Thymus (tissue), 14 donors: ENCODE data around the gene PCSK6. TPM values are rescaled to one million over a fixed set of nuclear protein-coding genes. Genes with fewer than 3 reads are reported as not detected.

Source experiments
- DNase-seq, 9 donors: peaks; one replicate each; pipeline ENCODE4 v3.0.0-alpha.2; 2013; ENCODE audit warnings: low spot score in 9 of 9, low read depth in 6 of 9, missing footprints in 1 of 9
- H3K27ac ChIP-seq, 2 donors: one replicate each; pipeline ENCODE4 v1.5.1; 2013; ENCODE audit warnings: control low read depth in 1 of 2, low read depth in 1 of 2, low read length in 1 of 2, mild to moderate bottlenecking in 1 of 2, moderate library complexity in 1 of 2
- H3K27me3 ChIP-seq, 2 donors: one replicate each; pipeline ENCODE4 v1.5.1; 2013; ENCODE audit warnings: low read length in 1 of 2; ENCODE audit not compliant: control insufficient read depth in 2 of 2, insufficient read depth in 1 of 2
- H3K36me3 ChIP-seq, 2 donors: one replicate each; pipeline ENCODE4 v1.5.1; 2013; ENCODE audit warnings: low read length in 1 of 2, mild to moderate bottlenecking in 1 of 2, moderate library complexity in 1 of 2; ENCODE audit not compliant: control insufficient read depth in 2 of 2, insufficient read depth in 2 of 2
- H3K4me1 ChIP-seq, 2 donors: one replicate each; pipeline ENCODE4 v1.5.1; 2013; ENCODE audit warnings: low read length in 2 of 2; ENCODE audit not compliant: control insufficient read depth in 2 of 2, insufficient read depth in 2 of 2
- H3K4me3 ChIP-seq, 2 donors: one replicate each; pipeline ENCODE4 v1.5.1; 2013; ENCODE audit warnings: low read length in 2 of 2, control low read depth in 1 of 2, mild to moderate bottlenecking in 1 of 2
- H3K9me3 ChIP-seq, 2 donors: one replicate each; pipeline ENCODE4 v1.5.1; 2013; ENCODE audit warnings: low read length in 1 of 2, mild to moderate bottlenecking in 1 of 2; ENCODE audit not compliant: control insufficient read depth in 2 of 2, insufficient read depth in 1 of 2
- WGBS: extraction: QIAGEN DNeasy Blood & Tissue Kit; methylation state at CpG from one replicate; pipeline ENCODE4 v1.1.7; 2013; 5-methylcytosine and 5-hydroxymethylcytosine counted together
- long read RNA-seq, 10 donors: transcript quantifications; one replicate each; lab custom pipeline, GENCODE V29; 2026
- polyA plus RNA-seq: library from polyadenylated mRNA; stranded (reverse); fragments of 200-250 nt; gene quantifications from one replicate; pipeline ENCODE4 v1.2.3, GENCODE V29; 2013
- total RNA-seq: library from RNA; stranded (reverse); fragments of 120-200 nt; gene quantifications from one replicate; pipeline ENCODE4 v1.2.4, GENCODE V29; 2013
- donor health status: healthy.

Gene PCSK6
- total RNA-seq (10.5 TPM), polyA plus RNA-seq (10.1 TPM)
- long read RNA-seq, donor 1 = 0 reads
- long read RNA-seq, donor 2 = 0 reads
- long read RNA-seq, donor 3, full-length matches to known transcripts = 1 of 1 reads
- long read RNA-seq, donor 3, partial matches to known transcripts = 0 of 1 reads
- long read RNA-seq, donor 3, other reads (novel, unspliced or antisense) = 0 of 1 reads
- long read RNA-seq, donor 4, full-length matches to known transcripts = 3 of 3 reads
- long read RNA-seq, donor 4, partial matches to known transcripts = 0 of 3 reads
- long read RNA-seq, donor 4, other reads (novel, unspliced or antisense) = 0 of 3 reads
- long read RNA-seq, donor 5, full-length matches to known transcripts = 1 of 1 reads
- long read RNA-seq, donor 5, partial matches to known transcripts = 0 of 1 reads
- long read RNA-seq, donor 5, other reads (novel, unspliced or antisense) = 0 of 1 reads
- long read RNA-seq, donor 6, full-length matches to known transcripts = 3 of 3 reads
- long read RNA-seq, donor 6, partial matches to known transcripts = 0 of 3 reads
- long read RNA-seq, donor 6, other reads (novel, unspliced or antisense) = 0 of 3 reads
- long read RNA-seq, donor 7 = 0 reads
- long read RNA-seq, donor 8, full-length matches to known transcripts = 2 of 2 reads
- long read RNA-seq, donor 8, partial matches to known transcripts = 0 of 2 reads
- long read RNA-seq, donor 8, other reads (novel, unspliced or antisense) = 0 of 2 reads
- long read RNA-seq, donor 9 = 0 reads
- long read RNA-seq, donor 10 = 0 reads

GRCh38 chr15:101489599-101490407 lies at the start of gene PCSK6:
Gene PCSK6, minus strand, starts transcription at chr15:101489707. Its CDS starts 37 bp downstream, at chr15:101489670.
- H3K9me3 ChIP-seq = peaks cover 5 to 7% of the 10 kb centered on the region in 2 donors
- H3K4me1 ChIP-seq = no peaks in the 10 kb centered on the region
- H3K36me3 ChIP-seq = no peaks in the 10 kb centered on the region
- WGBS = 30% methylated on average over 102 of the region's 111 CpGs
- H3K27me3 ChIP-seq = peaks cover 35 to 58% of the 10 kb centered on the region in 2 donors
- no peak within 1 kb of the TSS for H3K27ac ChIP-seq
- H3K4me3 ChIP-seq = peak within 1 kb of the TSS in 1 of 2 donors; percentile 36
- no peak for DNase-seq

GRCh38 chr15:101538996-101539395 lies 49.5 kb upstream of the PCSK6 start:
- no peaks in the 10 kb centered on the region for H3K36me3 ChIP-seq
- H3K27me3 ChIP-seq = no peaks in the 10 kb centered on the region
- H3K27ac ChIP-seq = no peak overlapping the region
- no peaks in the 10 kb centered on the region for H3K4me1 ChIP-seq
- WGBS = 90% methylated on average over 5 of the region's 5 CpGs
- DNase-seq = no peak
- H3K9me3 ChIP-seq = no peaks in the 10 kb centered on the region
- H3K4me3 ChIP-seq = no peak overlapping the region

GRCh38 chr15:101538177-101538576 lies 48.7 kb upstream of the PCSK6 start:
- no peaks in the 10 kb centered on the region for H3K36me3 ChIP-seq
- H3K4me3 ChIP-seq = no peak overlapping the region
- H3K4me1 ChIP-seq = no peaks in the 10 kb centered on the region
- no peak overlapping the region for H3K27ac ChIP-seq
- no peak for DNase-seq
- no peaks in the 10 kb centered on the region for H3K9me3 ChIP-seq
- H3K27me3 ChIP-seq = no peaks in the 10 kb centered on the region
- WGBS = 98% methylated on average over 3 of the region's 3 CpGs

DNA sequence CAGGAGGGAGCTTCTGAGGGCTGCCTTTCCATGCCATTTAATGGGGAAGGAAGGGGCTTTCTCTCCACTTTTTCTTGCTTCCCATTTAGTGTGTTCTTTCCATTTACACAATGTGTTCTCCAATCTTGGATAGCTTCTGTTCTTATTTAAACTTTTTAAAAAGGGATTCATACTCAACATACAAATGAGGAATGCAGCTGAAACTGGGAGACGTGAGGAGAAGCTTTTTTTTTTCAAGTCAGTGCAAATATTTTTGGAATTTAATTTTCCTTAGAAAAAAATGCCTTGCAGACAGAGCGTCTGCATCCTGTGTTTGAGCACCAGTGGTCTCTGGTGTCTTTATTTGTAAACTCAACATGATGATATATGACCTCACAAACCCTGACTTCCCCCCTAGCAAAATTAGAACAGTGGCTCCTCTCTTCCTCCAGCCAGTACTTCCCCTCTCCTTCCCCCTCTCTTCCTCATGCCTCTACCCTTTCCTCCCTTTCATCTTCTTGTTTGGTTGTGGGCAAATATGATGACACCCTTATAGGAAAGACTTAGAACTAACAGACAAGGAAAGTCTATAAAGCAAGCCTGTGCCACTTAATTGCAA lies 48.1 kb upstream of the PCSK6 start:
- DNase-seq = no peak
- no peak overlapping the region for H3K27ac ChIP-seq
- H3K36me3 ChIP-seq = no peaks in the 10 kb centered on the region
- H3K4me3 ChIP-seq = no peak overlapping the region
- H3K9me3 ChIP-seq = no peaks in the 10 kb centered on the region
- no peaks in the 10 kb centered on the region for H3K4me1 ChIP-seq
- WGBS = 13% methylated on average over 2 of the region's 2 CpGs
- no peaks in the 10 kb centered on the region for H3K27me3 ChIP-seq

GRCh38 chr15:101536875-101537405 lies 47.4 kb upstream of the PCSK6 start:
- no peak overlapping the region for H3K4me3 ChIP-seq
- H3K27me3 ChIP-seq = no peaks in the 10 kb centered on the region
- H3K27ac ChIP-seq = no peak overlapping the region
- H3K36me3 ChIP-seq = no peaks in the 10 kb centered on the region
- no peaks in the 10 kb centered on the region for H3K9me3 ChIP-seq
- DNase-seq = no peak
- 93% methylated on average over 20 of the region's 20 CpGs for WGBS
- H3K4me1 ChIP-seq = no peaks in the 10 kb centered on the region

DNA sequence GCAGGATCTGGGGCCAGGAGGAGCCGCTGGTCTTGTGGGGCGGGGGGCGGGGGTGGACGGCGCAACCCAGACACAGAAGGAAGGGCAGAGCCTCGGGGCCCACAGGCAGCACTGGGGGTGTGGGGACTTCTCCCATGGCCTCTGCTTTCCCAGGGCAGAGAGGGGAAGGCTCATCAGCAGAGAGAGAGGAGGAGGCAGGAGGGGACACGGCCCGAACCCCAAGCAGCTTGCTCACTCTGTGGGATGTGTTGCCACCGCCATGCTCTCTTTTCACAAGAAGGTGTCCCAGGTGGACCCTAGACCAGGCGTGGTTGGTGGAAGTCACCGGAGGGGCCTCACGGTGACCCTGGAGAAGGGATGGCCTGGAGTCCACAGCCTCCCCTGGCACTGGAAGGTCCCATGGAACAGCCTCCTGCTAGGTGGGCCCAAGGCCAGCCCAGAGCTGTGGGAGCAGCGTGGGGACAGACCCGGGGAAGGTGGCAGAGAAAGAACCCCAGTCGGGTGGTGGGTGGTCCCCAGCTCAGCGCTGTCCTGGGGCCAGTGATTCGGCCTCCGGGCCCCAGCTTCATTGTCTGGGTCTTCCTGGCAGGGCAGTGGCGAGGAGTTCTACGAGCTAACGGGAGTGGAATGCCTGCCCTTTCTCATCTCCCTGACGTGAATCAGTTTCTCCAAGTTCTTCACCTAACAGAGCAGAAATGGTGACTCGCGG lies 46.8 kb upstream of the PCSK6 start:
- WGBS = 95% methylated on average over 24 of the region's 24 CpGs
- Histone ChIP-seq H3K27me3 (no peaks in the 10 kb centered on the region), H3K9me3 (no peaks in the 10 kb centered on the region), H3K36me3 (no peaks in the 10 kb centered on the region), H3K27ac (no peak overlapping the region), H3K4me3 (no peak overlapping the region), H3K4me1 (no peaks in the 10 kb centered on the region)
- DNase-seq = no peak

GRCh38 chr15:101535170-101535902 lies 45.8 kb upstream of the PCSK6 start:
- WGBS = 95% methylated on average over 29 of the region's 29 CpGs
- Histone ChIP-seq H3K27ac (no peak overlapping the region), H3K27me3 (no peaks in the 10 kb centered on the region), H3K4me3 (no peak overlapping the region), H3K9me3 (no peaks in the 10 kb centered on the region), H3K4me1 (no peaks in the 10 kb centered on the region), H3K36me3 (no peaks in the 10 kb centered on the region)
- DNase-seq = no peak
